HG02840 (cell line): ENCODE measurements around the gene PTP4A1.
"Not testable (repeated sequence)": the region's sequence is repeated elsewhere in the genome, so short reads cannot be mapped to it uniquely, and the experiment has no call there.

Experiments
- ATAC-seq: cut with Tn5 transposase; IDR thresholded peaks from one replicate; pipeline ENCODE4 v1.9.1; 2021; ENCODE audit warnings: mild to moderate bottlenecking, moderate library complexity, moderate number of reproducible peaks; ENCODE audit not compliant: unreplicated experiment, low FRiP score

Gene PTP4A1

GRCh38 chr6:63572044-63572746 lies at the start of gene PTP4A1, which contains the start of gene LOC128125822:
Gene PTP4A1 (plus strand): TSS chr6:63572480. CDS start chr6:63576881, 4,401 bp downstream.
Gene LOC128125822 (plus strand): TSS chr6:63572480.
- ATAC-seq: peak; percentile 89

GRCh38 chr6:63522911-63523287 lies 49.4 kb upstream of the PTP4A1 start:
- not testable (repeated sequence) for ATAC-seq

GRCh38 chr6:63523630-63524029 lies 48.6 kb upstream of the PTP4A1 start:
- no peak for ATAC-seq

DNA sequence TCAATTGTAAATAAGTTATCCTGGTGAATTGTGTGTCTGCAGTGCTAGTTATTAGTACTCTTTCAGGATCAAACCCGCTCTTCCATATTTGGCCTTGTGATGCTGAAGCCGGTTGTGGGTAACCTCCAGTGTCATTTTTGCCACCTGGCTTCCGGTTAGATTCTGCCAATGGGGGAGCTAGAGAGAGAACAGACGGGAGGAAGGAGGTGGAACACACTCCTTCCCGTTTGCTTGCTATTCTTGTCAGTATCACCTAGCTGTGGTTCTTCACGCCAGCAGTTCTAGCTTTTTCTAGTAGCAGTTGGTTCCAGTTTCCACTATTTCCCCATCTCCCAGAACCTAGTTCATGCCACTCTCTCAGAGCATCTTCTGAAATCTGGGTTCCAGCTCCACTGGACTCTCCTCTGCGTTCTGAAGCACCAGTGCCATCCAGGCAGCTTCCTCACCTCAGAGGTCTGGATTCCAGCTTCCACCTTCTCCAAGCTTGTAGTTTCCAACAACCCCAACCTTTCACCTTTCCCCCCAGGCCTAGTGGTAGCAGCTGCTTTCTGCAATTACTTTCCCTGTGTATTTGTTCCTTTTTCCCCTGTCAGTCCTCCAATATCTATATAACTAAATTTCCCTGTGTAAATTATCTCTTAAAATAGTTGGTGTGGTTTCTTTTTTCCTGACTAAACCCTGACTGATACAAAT lies 46.9 kb upstream of the PTP4A1 start:
- no peak for ATAC-seq

DNA sequence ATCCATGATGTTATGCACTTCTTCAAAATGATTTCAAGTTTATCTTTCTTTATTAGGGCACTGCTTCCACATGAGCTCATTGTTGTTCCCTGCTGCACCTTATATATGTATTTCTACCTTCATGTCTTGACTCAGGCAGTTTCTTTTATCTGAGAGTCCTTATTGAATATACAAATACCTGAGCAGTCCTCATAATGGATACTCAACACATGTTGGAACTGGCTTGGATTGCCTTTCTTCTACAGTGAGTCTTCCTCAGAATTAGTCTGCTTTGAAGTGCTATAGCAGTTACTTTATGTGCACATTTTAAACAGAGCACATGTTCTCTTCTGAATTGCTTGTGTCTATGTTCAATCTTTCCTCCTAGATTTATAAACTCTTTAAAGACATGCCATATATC lies 45.3 kb upstream of the PTP4A1 start:
- ATAC-seq: no peak

DNA sequence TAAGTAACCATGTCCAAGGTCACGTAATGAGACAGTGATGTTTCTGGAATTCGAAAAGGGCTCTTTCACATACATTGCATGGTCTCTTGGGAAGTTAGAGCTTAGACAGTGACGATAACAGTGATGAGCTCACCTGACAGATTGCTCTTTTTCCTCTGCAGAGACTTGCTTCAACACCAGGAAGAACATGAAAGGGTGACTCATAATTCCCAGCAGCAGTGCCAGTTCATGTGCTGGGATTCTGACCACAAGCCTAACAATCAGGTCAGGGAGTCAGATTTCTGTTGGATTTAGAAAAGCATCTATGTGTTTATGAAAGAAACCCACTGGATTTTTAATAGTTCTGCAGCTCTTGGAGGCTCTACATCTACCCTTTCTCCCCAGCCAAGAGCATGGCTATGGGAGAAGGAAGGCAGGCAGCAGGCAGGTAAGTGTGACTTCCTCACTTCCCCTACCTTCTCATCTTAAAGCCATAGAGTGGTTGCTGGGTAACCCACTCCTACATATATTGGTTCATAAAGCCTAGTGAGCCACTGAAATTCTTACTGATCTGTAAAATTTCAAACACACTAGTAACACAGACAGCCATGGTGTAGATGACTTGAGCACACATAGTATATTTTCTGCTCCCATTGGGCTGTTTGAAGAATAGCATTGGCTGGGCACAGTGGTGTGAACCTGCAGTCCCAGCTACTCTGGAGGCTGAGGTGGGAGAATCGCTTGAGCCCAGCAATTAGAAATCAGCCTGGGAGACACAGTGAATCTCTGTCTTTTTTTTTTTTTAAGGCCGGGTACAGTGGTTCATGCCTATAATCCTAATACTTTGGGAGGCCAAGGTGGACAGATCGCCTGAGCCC lies 44.4 kb upstream of the PTP4A1 start:
- ATAC-seq: no peak

- ATAC-seq: no peak
Observed at GRCh38 chr6:63529498-63529897, 42.8 kb upstream of the PTP4A1 start.

DNA sequence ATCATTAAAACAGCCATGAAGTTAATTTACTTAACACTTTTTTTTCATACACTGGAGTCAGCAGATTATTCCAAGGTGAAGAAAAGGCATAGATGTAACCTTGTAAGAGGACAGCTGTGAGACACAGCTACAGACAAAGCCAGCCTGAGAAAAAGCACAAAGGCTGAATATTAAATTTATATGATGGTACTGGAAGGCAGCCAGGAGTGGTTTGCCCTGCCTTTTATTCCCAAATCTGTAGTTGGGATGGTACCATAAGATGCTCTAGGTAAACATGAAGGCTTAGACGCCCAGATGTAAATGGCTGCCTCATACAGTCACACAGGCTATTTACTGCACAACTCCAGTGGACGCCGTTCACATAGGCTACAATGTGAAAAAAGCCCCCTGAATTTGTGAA lies 42.1 kb upstream of the PTP4A1 start:
- no peak for ATAC-seq

GRCh38 chr6:63530991-63531390 lies 41.3 kb upstream of the PTP4A1 start:
- ATAC-seq: no peak

DNA sequence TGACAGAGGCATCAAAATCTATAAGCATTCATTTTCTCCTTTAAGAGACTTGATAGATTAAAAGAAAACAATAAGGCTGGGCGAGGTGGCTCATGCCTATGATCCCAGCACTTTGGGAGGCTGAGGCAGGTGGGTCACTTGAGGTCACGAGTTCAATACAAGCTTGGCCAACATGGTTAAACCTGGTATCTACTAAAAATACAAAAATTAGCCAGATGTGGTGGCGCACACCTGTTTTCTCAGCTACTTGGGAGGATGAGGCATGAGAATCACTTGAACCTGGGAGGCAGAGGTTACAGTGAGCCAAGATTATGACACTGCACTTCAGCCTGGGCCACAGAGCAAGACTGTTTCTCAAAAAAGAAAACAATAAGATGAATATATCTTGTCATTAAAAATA lies 39.3 kb upstream of the PTP4A1 start:
- no peak for ATAC-seq

- no peak for ATAC-seq
Observed at GRCh38 chr6:63533952-63534351, 38.3 kb upstream of the PTP4A1 start.

- no peak for ATAC-seq
Observed at GRCh38 chr6:63537201-63537958, 34.9 kb upstream of the PTP4A1 start.

DNA sequence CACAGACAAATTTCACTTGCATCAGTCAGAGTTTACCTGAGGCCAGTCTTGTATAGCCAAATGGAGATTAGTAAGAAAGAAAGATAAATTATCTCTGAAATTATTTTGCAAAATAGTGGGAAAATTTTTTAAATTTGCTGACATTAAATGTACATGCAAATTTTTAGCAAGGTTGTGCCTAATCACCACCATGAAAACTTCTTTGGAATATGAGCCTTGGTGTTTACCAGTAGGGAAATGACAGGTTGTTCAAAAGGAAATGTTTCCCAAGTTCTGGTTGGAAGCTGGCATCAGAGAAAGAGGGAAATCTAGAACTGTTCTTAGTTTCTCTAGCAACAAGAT lies 34.4 kb upstream of the PTP4A1 start:
- ATAC-seq: no peak

DNA sequence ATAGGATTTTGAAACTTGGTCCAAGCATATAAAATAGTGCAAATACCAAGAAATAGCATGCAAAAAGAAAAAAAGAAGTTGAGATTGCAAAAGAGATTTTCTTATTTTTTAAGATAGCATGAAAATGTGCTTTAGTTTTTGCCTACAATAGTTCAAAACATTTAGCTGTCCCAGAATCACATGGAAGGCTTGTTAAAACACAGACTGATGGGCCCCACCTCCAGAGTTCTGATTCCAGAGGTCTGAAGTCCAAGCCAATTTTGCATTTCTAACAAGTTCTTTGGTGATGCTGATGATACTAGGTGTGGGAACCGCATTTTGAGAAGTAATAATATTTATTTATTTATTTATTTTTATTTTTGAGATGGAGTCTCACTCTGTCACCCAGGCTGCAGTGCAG lies 33.7 kb upstream of the PTP4A1 start:
- ATAC-seq: no peak

DNA sequence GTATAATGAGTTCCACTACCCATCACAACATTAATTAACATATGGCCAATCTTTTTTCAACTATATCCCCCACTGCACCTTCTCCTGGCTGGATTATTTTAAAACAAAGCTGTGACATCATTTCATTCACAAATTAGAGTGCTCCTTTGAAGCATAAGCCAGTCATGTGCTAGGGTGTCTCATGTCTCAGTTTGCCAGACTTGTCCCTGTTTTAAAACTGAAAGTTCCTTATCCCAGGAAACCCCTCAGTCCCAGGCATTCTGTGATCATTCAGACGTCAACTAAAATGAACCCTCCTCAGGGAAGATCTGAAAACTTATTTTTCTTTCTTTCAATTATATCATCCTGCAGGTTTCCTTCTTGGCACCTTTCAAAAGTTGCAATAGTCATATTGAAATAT lies 29.3 kb upstream of the PTP4A1 start:
- ATAC-seq: no peak

DNA sequence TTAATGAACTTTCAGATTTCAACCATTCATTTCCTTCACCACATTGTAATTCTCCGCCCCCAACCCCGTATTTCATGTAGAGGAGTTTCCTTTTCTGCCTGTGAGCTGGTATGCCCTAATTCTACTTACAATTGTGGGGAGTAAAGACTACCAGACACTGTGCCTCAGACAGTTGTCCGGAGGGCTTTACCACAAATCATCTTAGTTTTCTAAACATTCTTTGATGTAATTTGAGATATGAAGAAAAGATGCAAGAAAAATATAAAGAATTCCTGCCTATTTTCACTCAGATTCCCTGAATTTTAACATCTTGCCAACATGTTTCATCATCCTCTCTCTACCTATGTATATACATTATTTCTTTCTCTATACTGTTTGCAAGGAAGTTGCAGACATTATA lies 28.3 kb upstream of the PTP4A1 start:
- no peak for ATAC-seq

GRCh38 chr6:63546236-63546635 lies 26.0 kb upstream of the PTP4A1 start:
- no peak for ATAC-seq

GRCh38 chr6:63546697-63547096 lies 25.6 kb upstream of the PTP4A1 start:
- ATAC-seq: no peak

- no peak for ATAC-seq
Observed at GRCh38 chr6:63549076-63549475, 23.2 kb upstream of the PTP4A1 start.

- peak; percentile 99 for ATAC-seq
Observed at GRCh38 chr6:63553208-63553607, 19.1 kb upstream of the PTP4A1 start.

- no peak for ATAC-seq
Observed at GRCh38 chr6:63553900-63554299, 18.4 kb upstream of the PTP4A1 start.
